NCI-H146 treated with DMSO at 0.1 percent for 48 hours (cell line): ENCODE data around the gene DNAJB13.

Source experiments
- DNase-seq: peaks from one replicate; lab custom pipeline; 2025; ENCODE audit not compliant: unreplicated experiment; lab: John Stamatoyannopoulos, UW

Gene DNAJB13

GRCh38 chr11:73998846-73999575 is 48.2 kb downstream of the DNAJB13 start:
- no peak for DNase-seq

GRCh38 chr11:73999581-74000306 is 48.9 kb downstream of the DNAJB13 start:
- DNase-seq: no peak

GRCh38 chr11:74000307-74001133 is 49.7 kb downstream of the DNAJB13 start:
- DNase-seq: no peak

- DNase-seq: no peak
Measured at GRCh38 chr11:74001822-74002286, 51.0 kb downstream of the DNAJB13 start.

GRCh38 chr11:74002832-74003231 is 52.0 kb downstream of the DNAJB13 start:
- no peak for DNase-seq

GRCh38 chr11:74004046-74004695 is 53.3 kb downstream of the DNAJB13 start:
- no peak for DNase-seq

GRCh38 chr11:74004759-74005615 is 54.2 kb downstream of the DNAJB13 start:
- DNase-seq: no peak

GRCh38 chr11:74005721-74006517 is 55.1 kb downstream of the DNAJB13 start:
- no peak for DNase-seq

GRCh38 chr11:74006743-74007304 is 56.0 kb downstream of the DNAJB13 start:
- no peak for DNase-seq

- no peak for DNase-seq
Measured at GRCh38 chr11:74007691-74008372, 57.0 kb downstream of the DNAJB13 start.

- DNase-seq: no peak
Measured at GRCh38 chr11:74008373-74009229, 57.8 kb downstream of the DNAJB13 start, which contains the start of gene UCP3. Gene UCP3 (minus strand): TSS chr11:74009085. CDS start chr11:74007042, 2,043 bp downstream.

GRCh38 chr11:74009230-74009547 is 58.4 kb downstream of the DNAJB13 start:
- no peak for DNase-seq

- no peak for DNase-seq
Measured at GRCh38 chr11:74009675-74010305, 59.0 kb downstream of the DNAJB13 start.

GRCh38 chr11:74010306-74011300 is 59.8 kb downstream of the DNAJB13 start:
- no peak for DNase-seq

- no peak for DNase-seq
Measured at GRCh38 chr11:74011360-74012073, 60.7 kb downstream of the DNAJB13 start.
